ENCODE results near the gene CRBN.

The CRBN gene

GRCh38 chr3:3154879-3155610 is 24.4 kb downstream of the CRBN start:
- H3K4me3 ChIP-seq (replicated peaks; ENCODE audit: low read depth, low read length), result no peak overlapping the region
- TF ChIP-seq, protein P1, sequence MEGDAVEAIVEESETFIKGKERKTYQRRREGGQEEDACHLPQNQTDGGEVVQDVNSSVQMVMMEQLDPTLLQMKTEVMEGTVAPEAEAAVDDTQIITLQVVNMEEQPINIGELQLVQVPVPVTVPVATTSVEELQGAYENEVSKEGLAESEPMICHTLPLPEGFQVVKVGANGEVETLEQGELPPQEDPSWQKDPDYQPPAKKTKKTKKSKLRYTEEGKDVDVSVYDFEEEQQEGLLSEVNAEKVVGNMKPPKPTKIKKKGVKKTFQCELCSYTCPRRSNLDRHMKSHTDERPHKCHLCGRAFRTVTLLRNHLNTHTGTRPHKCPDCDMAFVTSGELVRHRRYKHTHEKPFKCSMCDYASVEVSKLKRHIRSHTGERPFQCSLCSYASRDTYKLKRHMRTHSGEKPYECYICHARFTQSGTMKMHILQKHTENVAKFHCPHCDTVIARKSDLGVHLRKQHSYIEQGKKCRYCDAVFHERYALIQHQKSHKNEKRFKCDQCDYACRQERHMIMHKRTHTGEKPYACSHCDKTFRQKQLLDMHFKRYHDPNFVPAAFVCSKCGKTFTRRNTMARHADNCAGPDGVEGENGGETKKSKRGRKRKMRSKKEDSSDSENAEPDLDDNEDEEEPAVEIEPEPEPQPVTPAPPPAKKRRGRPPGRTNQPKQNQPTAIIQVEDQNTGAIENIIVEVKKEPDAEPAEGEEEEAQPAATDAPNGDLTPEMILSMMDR (IDR thresholded peaks at IDR 0.05; ENCODE audit: low read length, missing control alignments), result no peak
- DNase-seq (ENCODE audit: low read depth), result no peak

GRCh38 chr3:3151513-3151912 is 28.0 kb downstream of the CRBN start:
- TF ChIP-seq, protein P1 (IDR thresholded peaks at IDR 0.05; ENCODE audit: low read length, missing control alignments), result no peak
- DNase-seq (ENCODE audit: low read depth), result no peak
- no peak overlapping the region for H3K4me3 ChIP-seq (replicated peaks; ENCODE audit: low read depth, low read length)

DNA sequence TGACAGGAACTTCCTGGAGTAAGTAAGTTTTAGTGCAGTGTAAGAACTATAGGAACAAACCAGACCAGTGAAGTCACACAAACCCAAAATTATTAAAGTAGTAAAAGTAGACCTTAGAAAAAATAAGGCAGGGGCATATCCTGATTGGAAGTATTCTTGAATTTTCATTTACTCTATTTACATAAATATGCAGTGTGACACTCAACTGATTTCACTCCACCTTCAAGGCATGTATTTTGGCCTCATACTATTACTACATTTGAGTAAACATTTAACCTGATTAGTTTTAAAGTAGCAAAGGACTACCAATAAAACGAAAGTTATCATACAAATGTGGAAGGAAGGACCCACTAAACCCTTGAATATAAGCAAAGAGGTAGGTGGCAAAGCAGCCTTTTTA is 29.9 kb downstream of the CRBN start:
- no peak overlapping the region for H3K4me3 ChIP-seq (replicated peaks; ENCODE audit: low read depth, low read length)
- TF ChIP-seq, protein P1 (IDR thresholded peaks at IDR 0.05; ENCODE audit: low read length, missing control alignments), result no peak
- no peak for DNase-seq (ENCODE audit: low read depth)

DNA sequence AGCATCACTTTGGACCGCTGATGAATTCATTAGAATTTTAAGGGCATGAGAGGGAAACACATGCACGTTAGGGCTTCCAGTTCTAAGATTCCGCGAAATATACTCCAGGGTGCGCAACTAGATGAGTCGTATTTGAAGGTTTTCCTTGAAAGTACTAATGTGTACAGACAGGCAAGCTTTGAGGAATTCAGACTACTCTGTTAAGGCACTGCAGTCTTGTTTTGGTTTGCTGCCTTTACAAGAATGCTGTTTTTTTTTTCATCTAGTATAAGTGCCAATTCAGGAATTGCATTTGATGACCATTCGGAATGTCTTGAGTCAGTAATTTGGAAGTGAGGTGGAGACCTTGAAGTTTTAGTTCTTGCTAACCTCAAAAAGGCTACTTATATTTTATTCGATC is 33.7 kb downstream of the CRBN start:
- TF ChIP-seq, protein P1 (IDR thresholded peaks at IDR 0.05; ENCODE audit: low read length, missing control alignments), result no peak
- H3K4me3 ChIP-seq (replicated peaks; ENCODE audit: low read depth, low read length), result no peak overlapping the region
- DNase-seq (ENCODE audit: low read depth), result no peak

GRCh38 chr3:3141939-3142338 is 37.6 kb downstream of the CRBN start:
- H3K4me3 ChIP-seq (replicated peaks; ENCODE audit: low read depth, low read length), result no peak overlapping the region
- DNase-seq (ENCODE audit: low read depth), result no peak
- TF ChIP-seq, protein P1 (IDR thresholded peaks at IDR 0.05; ENCODE audit: low read length, missing control alignments), result no peak

GRCh38 chr3:3137526-3137925 is 42.0 kb downstream of the CRBN start:
- H3K4me3 ChIP-seq (replicated peaks; ENCODE audit: low read depth, low read length), result no peak overlapping the region
- TF ChIP-seq, protein P1 (IDR thresholded peaks at IDR 0.05; ENCODE audit: low read length, missing control alignments), result no peak
- no peak for DNase-seq (ENCODE audit: low read depth)
